ENCODE measurements around the gene PIWIL1.

DNA sequence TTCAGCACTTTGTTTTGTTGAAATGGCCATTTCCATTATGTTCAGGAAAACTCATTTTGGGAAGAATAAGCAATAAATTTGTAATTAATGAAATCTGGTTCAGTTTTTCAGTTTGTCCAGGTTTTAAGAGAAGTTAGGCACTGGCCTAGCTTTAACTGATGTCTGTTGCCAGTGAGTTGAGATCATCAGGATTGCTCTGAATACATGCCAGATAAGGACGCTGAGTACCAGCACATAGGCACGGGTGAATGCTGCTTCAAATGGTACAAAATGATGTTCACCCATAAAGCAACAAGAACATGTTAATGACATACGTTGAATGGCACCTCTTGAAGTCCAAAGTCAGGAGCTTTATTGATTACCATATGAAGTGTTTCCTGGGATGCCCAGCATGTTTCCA, 46.5 kb downstream of the PIWIL1 start:
- TF ChIP-seq, protein P1, sequence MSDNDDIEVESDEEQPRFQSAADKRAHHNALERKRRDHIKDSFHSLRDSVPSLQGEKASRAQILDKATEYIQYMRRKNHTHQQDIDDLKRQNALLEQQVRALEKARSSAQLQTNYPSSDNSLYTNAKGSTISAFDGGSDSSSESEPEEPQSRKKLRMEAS (IDR thresholded peaks at IDR 0.05; ENCODE audit: low read depth, low read length), result no peak
- TF ChIP-seq, protein P2, sequence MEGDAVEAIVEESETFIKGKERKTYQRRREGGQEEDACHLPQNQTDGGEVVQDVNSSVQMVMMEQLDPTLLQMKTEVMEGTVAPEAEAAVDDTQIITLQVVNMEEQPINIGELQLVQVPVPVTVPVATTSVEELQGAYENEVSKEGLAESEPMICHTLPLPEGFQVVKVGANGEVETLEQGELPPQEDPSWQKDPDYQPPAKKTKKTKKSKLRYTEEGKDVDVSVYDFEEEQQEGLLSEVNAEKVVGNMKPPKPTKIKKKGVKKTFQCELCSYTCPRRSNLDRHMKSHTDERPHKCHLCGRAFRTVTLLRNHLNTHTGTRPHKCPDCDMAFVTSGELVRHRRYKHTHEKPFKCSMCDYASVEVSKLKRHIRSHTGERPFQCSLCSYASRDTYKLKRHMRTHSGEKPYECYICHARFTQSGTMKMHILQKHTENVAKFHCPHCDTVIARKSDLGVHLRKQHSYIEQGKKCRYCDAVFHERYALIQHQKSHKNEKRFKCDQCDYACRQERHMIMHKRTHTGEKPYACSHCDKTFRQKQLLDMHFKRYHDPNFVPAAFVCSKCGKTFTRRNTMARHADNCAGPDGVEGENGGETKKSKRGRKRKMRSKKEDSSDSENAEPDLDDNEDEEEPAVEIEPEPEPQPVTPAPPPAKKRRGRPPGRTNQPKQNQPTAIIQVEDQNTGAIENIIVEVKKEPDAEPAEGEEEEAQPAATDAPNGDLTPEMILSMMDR (IDR thresholded peaks at IDR 0.05; ENCODE audit: low read depth, low read length), result no peak

Data from NB4 (cell line).